ENCODE results near the gene OR6B3. TPM values are rescaled to one million over a fixed set of nuclear protein-coding genes. Genes with fewer than 3 reads are reported as not detected.
"Not testable (repeated sequence)": the region's sequence is repeated elsewhere in the genome, so short reads cannot be mapped to it uniquely, and the experiment has no call there.

OR6B3 gene
- total RNA-seq, 2 donors from 2014 or later: not detected

DNA sequence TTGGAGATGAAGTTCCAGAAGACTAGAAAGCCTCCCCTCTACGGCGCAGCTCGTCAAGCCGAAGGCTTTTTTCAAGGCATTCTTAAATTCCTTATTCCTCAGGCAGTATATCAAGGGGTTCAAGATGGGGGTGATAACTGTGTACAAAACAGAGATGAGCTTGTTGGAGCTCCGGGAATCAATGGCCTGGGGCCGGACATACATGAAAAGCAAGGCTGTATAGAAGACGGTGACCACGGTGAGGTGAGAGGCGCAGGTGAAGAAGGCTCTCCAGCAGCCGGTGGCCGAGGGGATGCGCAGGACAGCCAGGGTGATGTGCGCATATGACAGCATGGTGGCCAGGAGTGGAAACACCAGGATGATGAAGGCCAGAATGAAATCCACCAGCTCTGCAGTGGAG lies 8.2 kb downstream of the OR6B3 start:
- no peak for TF ChIP-seq CTCF (IDR thresholded peaks at IDR 0.05)
- ATAC-seq (ENCODE audit: insufficient number of reproducible peaks, low FRiP score, low read depth): no peak
- Histone ChIP-seq H3K9me3 (no peaks in the 10 kb centered on the region), H3K4me3 (no peak overlapping the region), H3K27ac (no peak overlapping the region), H3K27me3 (replicated peaks; ENCODE audit: insufficient read depth) (no peaks in the 10 kb centered on the region), H3K4me1 (ENCODE audit: control insufficient read depth in 1 of 2, low read depth in 2 of 2) (no peaks in the 10 kb centered on the region), H3K36me3 (no peaks in the 10 kb centered on the region)
- DNase-seq (ENCODE audit: low spot score): no peak

- not testable (repeated sequence) for H3K27ac ChIP-seq; DNase-seq (ENCODE audit: low spot score); H3K9me3 ChIP-seq; ATAC-seq (ENCODE audit: insufficient number of reproducible peaks, low FRiP score, low read depth); H3K36me3 ChIP-seq; H3K4me3 ChIP-seq; H3K27me3 ChIP-seq (replicated peaks; ENCODE audit: insufficient read depth); H3K4me1 ChIP-seq (ENCODE audit: control insufficient read depth in 1 of 2, low read depth in 2 of 2)
These were observed 9.2 kb downstream of the OR6B3 start for GRCh38 chr2:240044096-240044495.

GRCh38 chr2:240043279-240043989 lies 9.9 kb downstream of the OR6B3 start:
- Histone ChIP-seq H3K36me3 (no peaks in the 10 kb centered on the region), H3K4me1 (ENCODE audit: control insufficient read depth in 1 of 2, low read depth in 2 of 2) (no peaks in the 10 kb centered on the region), H3K9me3 (no peaks in the 10 kb centered on the region), H3K27ac (no peak overlapping the region), H3K27me3 (replicated peaks; ENCODE audit: insufficient read depth) (no peaks in the 10 kb centered on the region), H3K4me3 (no peak overlapping the region)
- ATAC-seq (ENCODE audit: insufficient number of reproducible peaks, low FRiP score, low read depth): no peak
- TF ChIP-seq CTCF (IDR thresholded peaks at IDR 0.05): no peak
- no peak for DNase-seq (ENCODE audit: low spot score)

- no peaks in the 10 kb centered on the region for H3K4me1 ChIP-seq (ENCODE audit: control insufficient read depth in 1 of 2, low read depth in 2 of 2)
- TF ChIP-seq CTCF (IDR thresholded peaks at IDR 0.05): no peak
- no peaks in the 10 kb centered on the region for H3K36me3 ChIP-seq
- DNase-seq (ENCODE audit: low spot score): no peak
- H3K4me3 ChIP-seq: no peak overlapping the region
- H3K27ac ChIP-seq: no peak overlapping the region
- ATAC-seq (ENCODE audit: insufficient number of reproducible peaks, low FRiP score, low read depth): no peak
- H3K9me3 ChIP-seq: no peaks in the 10 kb centered on the region
- no peaks in the 10 kb centered on the region for H3K27me3 ChIP-seq (replicated peaks; ENCODE audit: insufficient read depth)
These were observed 10.6 kb downstream of the OR6B3 start for GRCh38 chr2:240042740-240043139.

DNA sequence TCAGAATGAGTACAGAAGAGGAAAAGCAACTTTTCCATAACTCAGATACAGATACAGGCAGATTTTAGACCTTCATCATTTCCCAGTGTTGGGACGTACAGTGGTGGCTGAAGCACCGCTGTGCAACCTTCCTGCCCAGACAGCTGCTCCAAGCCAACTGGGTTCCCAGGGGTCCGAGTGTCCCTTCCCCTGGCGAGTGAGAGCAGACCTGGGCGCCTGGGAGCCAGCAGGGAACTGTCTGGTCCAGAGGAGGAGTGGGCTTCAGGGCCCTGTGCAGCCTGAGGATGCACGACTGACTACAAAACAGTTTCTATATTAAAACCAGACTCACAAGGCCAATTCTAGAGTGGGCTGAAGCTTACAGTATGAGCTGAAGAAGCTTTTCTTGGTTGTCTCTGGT lies 12.0 kb downstream of the OR6B3 start:
- no peak overlapping the region for H3K27ac ChIP-seq

More for the DNA sequence above, 12.0 kb downstream of the OR6B3 start:
- DNase-seq (ENCODE audit: low spot score) (no peak), ATAC-seq (ENCODE audit: insufficient number of reproducible peaks, low FRiP score, low read depth) (no peak)
- no peaks in the 10 kb centered on the region for H3K27me3 ChIP-seq (replicated peaks; ENCODE audit: insufficient read depth)
- no peaks in the 10 kb centered on the region for H3K36me3 ChIP-seq
- H3K9me3 ChIP-seq: no peaks in the 10 kb centered on the region
- no peak overlapping the region for H3K4me3 ChIP-seq
- no peaks in the 10 kb centered on the region for H3K4me1 ChIP-seq (ENCODE audit: control insufficient read depth in 1 of 2, low read depth in 2 of 2)
- TF ChIP-seq CTCF (IDR thresholded peaks at IDR 0.05): no peak
